ENCODE data around the gene MTHFD1L.
"Not testable (repeated sequence)": the region's sequence is repeated elsewhere in the genome, so short reads cannot be mapped to it uniquely, and the experiment has no call there.

GRCh38 chr6:151123641-151124040 lies 258.1 kb downstream of the MTHFD1L start:
- TF ChIP-seq CTCF, POLR2A (IDR thresholded peaks at IDR 0.05): not testable (repeated sequence)
